ENCODE results near the gene FEZF1.

- TF ChIP-seq POLR2AphosphoS5 (IDR thresholded peaks at IDR 0.05; ENCODE audit: low read depth, low read length) (no peak), POLR2A (IDR thresholded peaks at IDR 0.05; ENCODE audit: low read depth, low read length) (no peak), TAF1 (IDR thresholded peaks at IDR 0.05; ENCODE audit: low read depth, low read length) (no peak), SPI1 (IDR thresholded peaks at IDR 0.05; ENCODE audit: low read depth, low read length) (no peak), PAX5 (IDR thresholded peaks at IDR 0.05; ENCODE audit: insufficient read depth, low read length, severe bottlenecking) (no peak)
These were observed 9.7 kb upstream of the FEZF1 start for GRCh38 chr7:122314284-122314683.
